Measurements from ENCODE around the gene DSTN. TPM values are rescaled to one million over a fixed set of nuclear protein-coding genes. Genes with fewer than 3 reads are reported as not detected.

The DSTN gene
- total RNA-seq, 1 donor from 2014 or later = 96.2 TPM

DNA sequence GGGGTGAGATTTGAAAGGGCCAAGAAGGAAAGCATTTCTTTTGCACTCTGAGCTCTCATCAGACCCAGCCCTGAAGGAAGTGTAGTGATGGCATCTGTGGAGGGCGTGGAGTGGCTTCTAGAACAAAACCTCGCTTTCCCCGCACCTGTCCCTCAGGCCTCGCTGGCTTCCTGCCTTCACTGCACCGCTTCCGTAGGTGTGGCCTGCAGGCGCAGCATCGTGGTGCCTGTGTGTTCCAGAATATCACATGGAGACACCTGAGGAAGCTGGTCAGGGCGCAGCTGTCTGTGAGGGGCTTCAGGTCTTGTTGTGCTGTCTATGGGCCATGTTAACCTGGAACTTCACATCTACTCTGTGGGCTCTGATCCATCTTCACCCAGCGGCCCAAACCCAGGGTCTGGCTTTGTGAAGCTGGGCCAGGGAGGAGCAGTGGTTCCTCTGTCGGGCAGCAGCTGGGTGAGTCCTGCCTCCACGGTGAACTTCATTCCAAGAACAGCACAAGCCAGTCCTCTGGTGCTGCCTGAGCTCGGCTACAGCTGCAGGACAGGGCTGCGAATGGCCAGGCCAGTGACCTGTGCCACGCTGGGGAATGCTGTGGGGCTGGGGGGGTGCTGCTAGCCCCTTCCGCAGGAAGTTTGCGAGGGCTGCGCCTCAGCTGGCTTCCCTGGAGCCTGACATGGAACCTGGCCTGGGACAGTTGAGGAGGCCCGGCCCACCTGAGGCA, 40.9 kb downstream of the DSTN start:
- peak; percentile 6 for ATAC-seq

DNA sequence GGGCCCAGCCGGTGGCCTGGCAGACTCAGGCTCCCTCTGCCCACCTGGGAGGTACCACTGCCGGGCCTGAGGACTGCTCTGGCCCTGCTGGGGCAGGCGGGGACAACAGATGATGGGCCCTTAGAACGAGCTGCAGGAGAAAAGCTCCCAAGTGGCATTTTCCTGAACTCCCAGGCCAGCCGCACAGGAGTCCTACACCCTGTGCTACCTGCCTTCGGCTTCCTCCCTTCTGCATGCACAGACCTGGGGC, 41.3 kb downstream of the DSTN start:
- peak; percentile 69 for ATAC-seq
- no peak for DNase-seq (ENCODE audit: low spot score)

More for the DNA sequence above, 40.9 kb downstream of the DSTN start:
- peak; percentile 46 for DNase-seq (ENCODE audit: low spot score)

DNA sequence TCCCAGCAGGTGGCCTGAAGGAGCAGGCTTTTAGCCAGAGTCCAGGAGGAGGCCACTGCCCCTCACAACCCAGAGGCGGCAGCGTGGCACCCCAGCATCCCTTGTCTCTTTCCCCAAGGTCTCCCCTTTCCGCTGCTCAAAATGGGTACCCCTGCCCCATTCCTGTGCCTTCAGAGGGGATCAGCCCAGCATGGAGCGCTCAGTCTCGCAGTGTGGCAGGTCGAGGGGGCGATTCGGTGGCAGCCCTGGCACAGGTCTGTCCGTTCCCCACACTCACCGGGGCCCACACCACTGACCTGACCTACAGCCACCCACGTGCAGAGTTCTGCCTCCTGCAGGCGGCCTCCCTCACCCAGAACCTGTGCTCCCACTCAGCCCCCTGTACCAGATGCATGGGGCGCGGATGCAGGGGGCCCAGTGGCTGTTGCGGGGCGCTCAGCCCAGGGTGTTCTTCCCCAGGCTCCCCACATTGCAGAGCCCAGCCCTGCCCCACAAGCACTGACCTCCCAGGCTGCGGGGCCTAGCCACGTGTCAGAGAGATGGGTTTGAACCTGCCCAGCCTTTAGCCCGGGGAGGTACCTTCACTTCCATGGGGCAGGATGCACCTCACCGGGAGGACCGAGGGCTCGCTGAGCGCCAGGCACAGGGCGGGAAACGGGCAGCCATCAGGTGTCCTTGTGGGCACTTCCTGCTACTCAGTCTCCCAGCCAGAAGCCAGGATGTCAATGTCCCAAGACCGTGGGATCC, 41.8 kb downstream of the DSTN start:
- DNase-seq (ENCODE audit: low spot score) = peak; percentile 50
- peak; percentile 40 for ATAC-seq

DNA sequence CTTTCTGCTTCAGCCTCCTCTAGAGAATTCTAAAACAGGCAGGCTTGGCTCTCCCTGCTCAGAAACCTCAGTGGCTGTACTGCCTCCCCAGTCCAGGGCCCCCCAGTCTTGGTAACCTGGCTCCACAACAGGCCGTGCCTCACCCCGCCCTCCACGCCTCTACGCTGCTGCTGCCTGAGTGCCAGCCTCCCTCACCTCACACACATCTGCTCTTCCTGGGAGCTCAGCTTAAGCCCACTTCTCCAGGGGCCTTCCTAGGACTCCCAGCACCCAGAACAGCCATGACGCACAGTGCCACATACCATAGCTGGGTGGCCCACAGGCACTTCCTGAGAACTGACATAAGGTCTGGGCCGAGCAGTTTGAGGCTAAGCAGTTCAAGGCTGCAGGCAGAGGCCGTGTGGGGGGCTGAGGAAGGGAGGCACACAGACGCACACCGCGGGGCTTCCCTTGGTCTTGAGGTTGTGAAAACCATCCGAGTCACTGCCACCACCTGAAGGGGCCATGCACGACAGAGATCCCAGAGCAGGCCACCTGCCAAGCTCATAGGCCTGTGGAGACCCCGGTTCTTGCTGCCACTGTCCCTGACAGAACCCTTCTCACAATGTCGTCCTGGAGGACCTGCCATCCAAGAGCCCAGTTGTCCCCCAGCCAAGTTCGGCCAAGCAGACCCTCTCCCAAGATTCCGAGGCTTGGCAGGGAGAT, 42.6 kb downstream of the DSTN start:
- ATAC-seq (peak; percentile 6), DNase-seq (ENCODE audit: low spot score) (peak; percentile 47)

DNA sequence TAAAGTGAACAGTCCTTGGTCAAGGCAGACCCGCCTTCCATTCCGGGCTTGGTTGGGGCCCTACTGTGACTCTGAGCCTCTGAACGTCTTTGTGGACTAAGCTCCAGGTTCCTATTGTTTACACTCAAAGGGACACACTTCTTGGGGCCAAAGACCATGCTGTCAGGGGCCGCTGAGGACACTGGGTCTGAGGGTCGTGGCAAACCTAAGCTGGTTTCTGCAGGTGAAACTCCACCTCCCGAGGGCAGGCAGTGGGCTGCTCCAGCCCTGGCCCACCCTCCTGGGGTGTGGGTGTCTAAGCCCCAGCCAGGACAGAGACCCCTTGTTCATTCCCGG, 43.1 kb downstream of the DSTN start:
- no peak for ATAC-seq
- no peak for DNase-seq (ENCODE audit: low spot score)

DNA sequence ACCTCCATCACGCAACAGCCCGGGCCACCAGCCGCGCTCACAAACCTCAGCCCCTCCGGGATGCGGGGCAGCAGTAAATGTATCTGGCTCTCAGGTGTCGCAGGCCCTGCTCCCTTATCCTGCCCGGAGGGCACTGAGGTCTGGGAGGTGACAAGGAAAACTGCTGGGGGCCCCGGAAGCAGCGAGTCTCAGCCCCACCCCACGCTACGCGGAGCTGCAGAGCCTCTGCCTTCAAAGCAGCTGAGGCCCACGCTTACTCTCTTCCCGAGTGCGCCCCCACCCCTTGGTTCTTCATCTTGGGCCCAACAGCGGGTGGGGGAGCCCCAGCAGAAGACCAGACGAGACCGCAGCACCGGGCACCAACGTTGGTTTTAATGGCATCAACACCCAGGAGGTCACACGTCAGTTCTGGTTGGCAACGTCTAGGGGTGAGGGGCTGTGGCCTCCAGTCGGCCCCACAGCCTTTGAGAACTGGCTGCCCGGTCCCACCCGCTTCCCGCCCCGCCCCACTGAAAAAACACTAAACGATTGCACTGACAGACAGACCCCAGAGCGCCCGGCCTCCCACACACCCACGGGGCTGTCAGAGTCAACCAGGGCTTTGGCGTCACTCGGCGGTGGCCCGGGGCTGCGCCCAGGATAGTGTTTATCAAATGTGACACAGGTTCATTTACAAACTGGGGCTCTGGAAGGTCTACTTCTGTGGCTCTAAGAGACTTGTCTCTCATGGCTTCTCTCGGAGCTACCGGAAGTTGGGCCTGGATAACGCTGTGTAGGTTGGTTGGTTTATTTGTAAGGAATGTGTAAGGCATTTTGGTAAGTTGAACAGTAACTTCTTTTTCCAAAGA, 43.7 kb downstream of the DSTN start:
- ATAC-seq (no peak), DNase-seq (ENCODE audit: low spot score) (peak; percentile 48)

DNA sequence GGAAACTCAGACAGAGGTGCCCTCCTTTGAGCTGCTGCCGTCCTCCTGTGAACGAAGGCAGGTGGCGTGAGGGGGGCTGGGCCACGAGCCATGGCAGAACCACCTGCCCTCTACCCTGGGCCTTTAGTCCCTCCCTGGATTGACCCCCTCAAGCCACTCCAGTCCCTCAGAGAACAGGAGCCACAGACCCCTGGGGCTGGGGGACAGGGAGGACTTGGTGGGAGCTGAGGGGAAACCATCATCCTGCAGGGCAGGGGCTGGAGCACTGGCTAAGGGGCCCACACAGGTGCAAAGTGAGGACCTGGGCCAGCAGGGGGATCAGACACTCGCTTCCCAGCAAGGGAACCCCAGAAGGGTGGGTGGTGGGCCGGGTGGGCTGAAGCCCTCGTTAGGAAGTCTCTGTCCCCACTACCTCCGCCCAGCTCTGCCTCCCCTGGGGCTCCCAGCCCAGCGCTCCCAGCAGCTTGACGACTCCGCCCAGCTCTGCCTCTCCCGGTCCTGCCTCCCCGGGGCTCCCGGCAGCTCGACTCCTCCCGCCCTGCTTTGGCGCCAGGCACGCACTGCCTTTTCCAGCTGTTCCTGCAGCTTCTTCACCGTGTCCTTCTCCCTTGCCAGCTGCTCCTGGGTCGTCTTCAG, 44.4 kb downstream of the DSTN start:
- ATAC-seq = peak; percentile 25
- DNase-seq (ENCODE audit: low spot score) = peak; percentile 55

DNA sequence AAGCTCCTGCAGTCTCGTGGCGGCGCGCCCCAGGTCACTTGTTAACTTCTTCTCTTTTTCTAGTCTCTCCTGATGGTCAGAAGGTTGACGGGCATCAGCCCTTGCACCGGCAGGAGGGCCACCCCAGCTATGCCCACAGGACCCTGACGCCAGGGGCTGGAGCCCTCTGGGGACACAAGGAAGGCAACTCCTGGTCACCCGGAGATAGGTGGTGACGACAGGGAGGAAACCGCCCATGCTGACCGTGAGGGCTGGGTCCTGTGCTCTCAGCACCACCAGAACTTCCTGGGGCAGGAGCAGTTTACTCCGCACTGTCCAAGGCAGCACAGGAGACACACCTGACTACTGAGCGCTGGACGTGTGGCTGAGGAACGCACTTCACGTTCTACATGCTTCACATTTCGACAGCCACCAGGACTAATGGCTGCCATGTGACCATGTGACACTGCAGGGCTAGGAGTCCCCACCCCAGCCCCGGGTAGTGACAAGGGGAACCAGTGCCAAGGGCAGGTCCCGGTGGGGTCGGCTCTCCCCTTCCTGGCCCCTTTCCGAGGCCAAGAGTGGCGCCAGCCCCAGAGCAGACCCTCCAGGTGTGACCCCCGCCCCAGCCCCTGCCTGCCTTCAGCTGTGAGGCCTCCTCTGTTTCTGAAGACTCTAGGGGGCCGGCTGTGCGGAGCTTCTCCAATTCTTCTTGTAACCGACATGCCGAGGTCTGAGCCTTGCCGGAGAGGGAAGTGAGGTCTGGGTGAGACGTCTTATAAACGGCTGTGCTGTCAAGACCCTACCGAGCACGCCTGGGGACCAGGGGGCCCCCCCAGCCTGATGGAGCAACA, 45.2 kb downstream of the DSTN start:
- ATAC-seq (no peak), DNase-seq (ENCODE audit: low spot score) (peak; percentile 48)

DNA sequence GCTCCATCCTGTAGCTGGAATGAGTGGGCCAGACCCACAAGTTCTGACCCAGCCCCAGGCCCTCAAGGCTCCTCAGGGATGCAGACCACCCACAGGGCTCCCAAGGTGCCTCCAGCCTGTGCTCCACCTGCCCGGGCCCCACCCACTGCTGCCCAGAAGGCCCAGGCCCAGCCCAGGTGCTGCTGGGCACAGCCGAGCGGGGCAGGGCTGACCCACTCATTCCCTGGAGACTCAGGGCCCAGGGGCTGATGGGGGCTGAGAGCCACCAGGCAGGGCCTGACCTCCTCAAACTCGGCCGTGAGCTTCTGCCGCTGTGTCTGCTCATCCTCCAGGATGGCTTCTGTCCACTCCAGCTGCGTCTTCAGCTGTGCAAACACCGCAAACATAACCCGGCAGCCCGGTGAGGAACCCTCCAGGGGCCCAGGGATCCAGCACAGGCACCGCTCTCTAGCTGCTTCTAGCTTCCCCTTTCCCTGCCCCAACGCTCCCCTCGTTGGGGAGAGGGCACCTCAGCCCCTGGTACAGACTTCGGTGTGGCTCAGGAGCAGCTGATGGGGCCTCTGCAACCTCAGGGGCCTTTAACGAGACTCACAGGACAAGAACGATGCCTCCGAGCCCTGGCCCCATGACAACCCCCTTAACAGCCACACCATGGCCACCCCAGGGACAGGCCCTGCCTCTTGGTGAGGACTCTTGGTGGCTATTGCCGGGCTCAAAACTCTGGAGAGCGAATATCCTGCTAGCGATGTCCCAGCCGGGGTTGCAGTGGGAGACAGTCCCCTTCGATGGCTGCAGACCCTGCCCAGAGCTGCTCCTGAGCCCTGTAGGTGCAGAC, 46.0 kb downstream of the DSTN start:
- peak; percentile 44 for DNase-seq (ENCODE audit: low spot score)

DNA sequence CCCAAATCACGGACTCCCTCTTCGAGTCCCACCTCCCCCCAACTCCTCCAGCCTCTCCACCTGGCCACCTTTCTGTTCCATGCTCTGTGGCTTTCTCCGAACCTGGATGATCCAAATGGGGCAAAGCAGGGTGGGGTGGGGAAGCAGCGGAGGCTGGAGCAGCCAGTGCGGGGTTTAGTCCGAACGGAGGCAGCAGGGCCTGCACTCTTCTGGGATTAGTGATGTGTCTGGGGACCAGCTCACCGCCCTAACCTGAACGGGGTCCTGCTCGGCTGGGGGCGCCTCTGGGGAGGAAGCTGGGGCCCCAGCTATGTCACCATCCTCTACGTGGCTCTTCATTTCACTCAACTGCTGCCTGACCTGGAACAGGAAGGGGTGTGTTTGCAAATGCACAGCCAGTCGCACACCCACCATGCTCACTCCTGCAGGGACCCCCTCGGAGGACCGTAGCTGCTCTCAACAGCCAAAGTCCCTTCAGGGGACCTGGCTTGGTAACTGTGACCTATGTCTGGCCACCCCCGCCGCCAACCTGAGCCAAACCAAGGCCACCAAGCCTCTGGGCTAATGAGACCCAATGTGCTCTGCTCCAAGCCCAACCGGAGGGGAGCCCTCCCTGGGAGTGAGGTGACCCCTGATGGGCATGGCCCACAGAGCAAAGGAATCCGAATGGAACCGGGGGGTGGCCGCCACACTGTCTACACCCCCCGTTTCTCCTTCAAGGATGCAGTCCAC, 46.8 kb downstream of the DSTN start:
- no peak for ATAC-seq
- DNase-seq (ENCODE audit: low spot score) = peak; percentile 43

More for the DNA sequence above, 46.0 kb downstream of the DSTN start:
- ATAC-seq = no peak

DNA sequence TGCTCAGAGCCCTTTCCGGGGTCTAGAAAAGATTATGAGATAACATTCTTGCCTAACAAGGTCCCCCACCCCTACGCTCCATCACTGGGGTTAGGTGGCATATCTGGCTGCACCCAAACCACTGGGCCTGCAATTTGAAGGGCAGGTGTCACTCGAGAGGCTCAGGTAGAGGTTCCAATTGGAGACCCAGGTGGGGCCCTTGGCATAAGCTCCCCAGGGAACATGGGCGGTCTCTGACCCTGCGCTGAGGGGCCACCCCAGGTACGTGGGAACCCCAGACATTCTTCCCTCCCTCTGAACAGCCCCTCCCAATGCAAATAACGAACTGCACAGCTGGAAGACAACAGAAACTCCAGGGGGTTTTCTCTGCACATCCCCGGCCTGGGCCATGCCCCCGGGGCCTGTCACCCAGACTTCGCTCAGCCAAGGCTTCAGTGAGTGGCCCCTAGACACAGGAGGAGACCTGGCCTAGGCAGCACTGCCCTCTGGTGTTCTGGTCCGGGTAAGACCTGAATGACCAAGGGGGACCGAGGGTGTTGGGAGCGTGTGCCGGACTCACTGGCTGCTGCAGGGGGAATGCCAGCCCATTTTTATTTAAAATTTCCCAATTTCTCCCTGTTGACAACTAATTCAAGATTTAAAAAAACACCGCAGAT, 47.5 kb downstream of the DSTN start:
- DNase-seq (ENCODE audit: low spot score) (peak; percentile 50), ATAC-seq (peak; percentile 27)

DNA sequence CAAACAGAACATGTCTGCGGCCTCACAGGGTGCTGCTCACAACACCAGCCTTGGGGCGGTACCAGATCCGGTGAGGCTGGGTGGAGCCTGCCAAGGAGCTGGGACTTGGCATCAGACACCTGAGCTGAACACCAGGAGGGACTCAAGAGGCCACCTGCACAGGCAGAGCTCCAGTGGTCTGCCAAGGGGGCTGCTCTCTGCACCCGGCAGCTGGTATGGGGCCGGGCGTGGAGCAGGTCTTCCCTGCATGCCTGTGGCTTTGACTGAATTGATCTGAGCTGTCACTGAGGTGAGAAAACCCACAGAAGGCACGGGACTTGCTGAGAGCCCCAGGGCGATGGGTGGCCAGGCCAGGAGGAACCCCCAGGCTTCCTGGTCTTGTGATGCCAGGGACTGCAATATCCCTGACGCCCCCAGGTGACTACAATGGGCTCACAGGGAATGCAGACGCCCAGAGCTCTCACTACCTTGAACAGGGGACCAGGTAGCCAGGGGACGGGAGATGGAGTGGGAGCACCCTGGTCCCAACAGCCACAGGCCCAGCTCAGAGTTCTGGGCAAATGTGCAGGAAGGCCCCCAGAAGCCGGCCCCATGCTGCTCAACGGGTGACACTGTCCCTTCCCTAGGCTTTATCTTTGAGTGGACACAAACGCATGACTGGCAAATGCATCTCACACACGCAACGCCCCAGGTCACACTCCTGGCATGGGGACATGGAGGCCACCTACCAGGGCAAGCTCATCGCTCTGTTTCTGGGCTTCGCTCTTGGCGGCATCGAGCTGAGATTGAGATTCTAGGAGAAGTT, 48.2 kb downstream of the DSTN start:
- ATAC-seq = no peak

DNA sequence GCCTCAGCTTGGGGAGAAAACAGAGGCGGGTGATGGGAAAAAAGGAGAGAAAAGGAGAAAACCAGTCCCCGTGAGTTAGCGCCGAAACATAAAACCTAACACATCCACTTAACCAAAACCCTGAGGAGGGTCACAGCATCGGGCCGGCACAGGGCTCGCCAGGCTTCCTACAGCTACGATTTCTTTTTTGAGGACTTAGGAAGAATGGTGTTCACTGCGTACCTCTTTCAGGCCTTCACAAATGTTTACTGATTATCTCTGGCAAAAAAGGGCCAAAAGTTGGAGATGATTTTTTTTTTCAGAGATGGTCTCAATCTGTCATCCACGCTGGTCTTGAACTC, 48.8 kb downstream of the DSTN start:
- ATAC-seq (no peak), DNase-seq (ENCODE audit: low spot score) (no peak)

More for the DNA sequence above, 48.2 kb downstream of the DSTN start:
- DNase-seq (ENCODE audit: low spot score) = peak; percentile 48

DNA sequence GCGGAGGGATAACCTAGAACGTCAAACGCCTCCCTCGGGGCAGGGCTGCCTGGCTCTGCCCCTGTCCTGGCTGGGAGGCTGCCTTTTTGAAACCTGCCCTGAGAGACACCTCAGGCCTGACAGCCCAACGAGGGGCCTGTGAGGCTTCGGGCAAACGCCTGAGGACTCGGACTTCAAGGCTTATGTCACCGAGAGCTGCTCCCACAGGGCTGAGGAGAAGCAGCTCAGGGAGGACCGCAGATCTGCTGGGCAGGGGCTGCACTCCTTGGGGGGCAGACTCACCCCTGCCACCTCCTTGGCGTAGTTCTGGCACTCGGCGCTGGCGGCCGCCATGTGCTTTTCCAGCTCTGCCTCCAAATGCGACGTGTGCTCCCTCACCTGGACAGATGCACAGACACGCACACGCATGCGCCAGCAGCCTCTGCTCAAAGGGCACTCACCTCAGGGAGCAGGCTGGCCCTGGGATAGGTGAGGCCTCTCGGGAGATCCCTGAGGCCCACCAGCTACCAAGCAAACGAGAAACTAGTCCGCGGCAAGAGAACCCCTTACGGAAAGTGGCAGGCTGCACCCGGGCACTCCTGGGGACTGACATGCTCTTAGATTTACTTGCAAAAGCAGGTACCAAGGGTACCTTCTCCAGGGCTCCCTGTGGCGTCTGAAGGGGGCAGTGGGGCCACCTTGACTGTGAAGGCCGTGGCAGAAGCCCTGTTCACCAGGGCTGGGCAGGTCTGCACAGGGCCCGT, 49.6 kb downstream of the DSTN start:
- ATAC-seq (no peak), DNase-seq (ENCODE audit: low spot score) (peak; percentile 44)

DNA sequence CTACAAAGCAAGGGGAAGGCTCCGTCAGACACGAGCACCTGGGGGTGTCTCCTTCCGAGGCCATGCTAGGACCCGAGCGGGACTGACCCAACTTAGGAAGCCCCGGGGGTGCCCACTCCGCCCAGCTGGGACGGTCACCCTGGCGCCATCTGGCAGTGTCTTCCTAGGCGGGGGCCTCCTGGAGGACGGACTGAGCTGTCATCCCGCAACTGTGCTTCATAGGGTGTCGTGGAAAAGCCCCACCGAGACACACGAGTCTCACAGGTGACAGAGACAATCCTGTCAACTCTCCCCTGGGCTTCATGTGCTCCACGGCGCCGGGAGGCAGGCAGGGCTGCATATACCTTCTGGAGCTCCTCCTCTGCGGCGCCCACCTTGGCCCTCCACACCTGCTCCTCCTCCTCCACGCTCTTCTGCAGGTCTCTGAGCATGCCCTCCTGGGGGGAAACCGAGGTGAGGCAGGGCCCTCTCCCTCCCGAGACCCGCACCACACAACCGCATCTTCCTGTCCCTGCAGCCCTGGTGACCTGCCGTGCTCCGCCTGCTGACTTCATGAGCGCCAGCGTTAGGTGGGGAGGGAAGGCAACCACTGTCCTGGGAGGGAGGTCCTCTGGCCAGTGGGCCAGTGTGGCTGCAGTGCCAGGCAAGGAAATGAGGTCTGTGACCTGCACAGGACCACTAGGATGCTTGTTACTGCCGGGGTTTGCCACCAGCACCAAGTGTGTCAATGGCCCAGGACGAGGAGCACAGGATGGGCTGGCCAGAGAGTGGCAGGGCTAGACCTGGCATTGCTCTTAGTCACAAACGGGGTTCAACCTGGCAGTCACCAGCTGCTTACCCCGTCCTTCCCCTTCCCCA, 50.7 kb downstream of the DSTN start:
- ATAC-seq (no peak), DNase-seq (ENCODE audit: low spot score) (no peak)

All from left lobe of liver (tissue), 2 donors.